HG03095 (cell line): ENCODE results near the gene TENM3.

Source experiments
- ATAC-seq: cut with Tn5 transposase; IDR thresholded peaks from one replicate; pipeline ENCODE4 v1.9.1; 2021; ENCODE audit warnings: moderate library complexity; ENCODE audit not compliant: unreplicated experiment

The TENM3 gene

DNA sequence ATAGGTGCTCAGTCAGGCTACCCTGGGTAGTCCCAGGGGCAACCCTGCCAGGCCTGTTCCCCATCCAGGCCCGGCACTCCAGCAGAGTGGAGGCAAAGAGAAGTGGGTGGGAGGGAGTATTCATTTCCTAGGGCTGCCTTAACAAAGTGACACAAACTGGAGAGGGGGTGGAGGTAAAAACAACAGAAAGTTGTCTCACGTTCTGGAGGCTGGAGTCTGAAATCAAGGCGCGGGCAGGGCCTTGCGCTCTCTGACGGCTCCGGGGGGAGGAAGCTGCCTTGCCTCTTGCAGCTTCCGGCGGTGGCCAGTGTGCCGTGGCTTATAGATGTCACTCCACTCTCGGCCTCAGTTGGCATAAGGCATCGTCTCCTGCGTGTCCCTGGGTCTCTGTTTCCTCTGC lies 583.2 kb downstream of the TENM3 start:
- no peak for ATAC-seq

DNA sequence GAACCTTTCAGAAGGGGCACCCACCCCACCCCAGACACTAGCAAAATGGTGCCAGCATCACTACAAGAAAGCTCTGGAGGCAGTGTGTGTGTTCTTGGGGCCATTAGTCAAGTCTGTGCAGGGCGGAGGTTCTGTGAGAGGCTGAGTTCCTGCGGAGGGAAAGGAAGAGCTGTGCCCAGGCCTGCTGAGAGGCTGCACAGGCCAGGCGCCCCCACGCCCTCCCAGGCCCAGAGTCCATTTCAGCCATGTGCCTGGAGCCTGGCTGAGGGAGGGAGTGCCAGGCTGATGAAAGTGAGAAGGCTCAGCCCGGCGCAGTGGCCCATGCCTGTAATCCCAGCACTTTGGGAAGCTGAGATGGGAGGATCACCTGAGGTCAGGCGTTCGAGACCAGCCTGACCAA lies 584.0 kb downstream of the TENM3 start:
- ATAC-seq = no peak

DNA sequence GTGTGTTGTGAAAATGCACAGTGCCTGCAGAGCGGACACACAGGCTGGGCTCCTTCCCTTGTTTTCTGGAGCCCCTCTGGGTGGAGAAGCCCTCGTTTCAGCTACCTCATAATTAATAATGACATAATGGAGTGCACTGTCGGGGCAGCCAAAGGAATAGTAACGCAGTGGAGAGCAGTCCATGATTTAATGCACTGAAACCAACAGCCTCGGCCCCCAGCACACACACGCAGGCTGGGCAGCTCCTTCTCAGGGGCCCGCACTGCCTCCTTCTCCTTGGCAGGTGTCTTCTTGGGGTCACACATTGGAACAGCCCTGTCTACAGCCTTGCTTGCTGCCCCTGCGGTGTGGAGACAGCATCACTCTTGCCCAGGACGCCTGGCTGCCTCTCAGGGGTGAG lies 584.8 kb downstream of the TENM3 start:
- ATAC-seq = no peak

DNA sequence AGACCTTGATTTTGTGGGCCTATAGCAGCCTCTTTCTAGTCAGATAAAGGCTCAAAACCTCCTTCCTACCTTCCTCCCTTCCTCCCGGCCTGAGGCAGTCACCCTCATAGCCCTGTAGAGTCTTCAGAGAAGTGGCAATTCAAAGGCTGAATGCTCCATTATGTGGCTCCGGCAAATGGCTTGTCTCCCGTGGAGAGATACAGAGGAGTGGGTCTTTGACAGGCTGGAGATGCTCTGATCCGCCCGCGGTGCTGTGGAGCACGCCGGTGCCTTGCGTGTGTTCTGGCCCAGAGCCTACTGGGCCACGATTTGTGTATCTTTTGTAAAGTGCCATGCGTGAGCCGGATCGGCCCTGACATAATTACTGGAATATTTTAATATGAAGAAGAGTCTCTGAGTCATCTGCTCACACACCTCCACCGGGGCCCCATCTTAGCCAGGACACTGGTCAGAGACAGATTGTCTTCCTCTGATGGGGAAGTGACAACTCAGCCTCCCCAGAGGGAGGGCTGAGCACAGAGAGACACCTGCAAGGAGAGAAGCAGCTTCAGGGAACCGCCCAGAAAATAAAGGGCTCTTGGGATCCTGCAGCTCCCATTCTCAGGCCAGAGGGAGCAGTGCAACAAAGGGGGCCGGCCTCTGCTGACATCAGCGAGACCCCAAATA lies 585.3 kb downstream of the TENM3 start:
- no peak for ATAC-seq

DNA sequence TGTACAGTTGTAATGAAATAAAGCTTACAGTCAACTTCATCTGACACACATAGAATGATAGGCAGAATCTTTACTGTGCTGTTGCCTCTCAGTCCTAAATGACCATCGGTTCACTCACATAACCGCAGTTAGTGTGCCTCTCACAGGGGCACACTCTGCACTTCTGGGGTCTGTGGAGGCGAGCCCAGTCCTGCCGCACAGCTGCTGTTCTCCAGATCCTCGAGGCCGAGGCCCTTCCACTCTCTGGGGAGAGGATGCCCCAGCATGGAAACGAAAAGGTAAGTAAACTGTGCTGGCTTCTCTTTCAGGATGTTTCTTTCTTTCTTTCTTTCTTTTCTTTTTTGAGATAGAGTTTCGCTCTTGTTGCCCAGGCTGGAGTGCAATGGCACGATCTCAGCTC lies 586.0 kb downstream of the TENM3 start:
- ATAC-seq = no peak

DNA sequence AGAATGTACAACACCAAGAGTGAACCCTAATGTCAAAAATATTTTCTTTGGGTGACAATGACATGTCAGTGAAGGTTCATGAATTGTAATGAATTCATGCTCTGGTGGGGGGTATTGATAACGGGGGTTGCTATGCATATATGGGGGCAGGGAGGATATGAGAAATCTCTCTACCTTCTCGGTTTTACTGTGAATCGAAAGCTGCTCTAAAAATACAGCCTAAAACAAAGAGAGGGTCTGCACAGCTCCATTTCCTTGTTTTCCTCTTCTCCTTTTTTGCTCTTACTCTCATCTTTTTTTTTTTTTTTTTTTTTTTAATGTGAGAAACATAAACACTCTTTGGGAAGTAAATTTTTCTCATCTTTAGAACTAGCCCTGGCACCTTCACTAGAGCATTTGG lies 588.2 kb downstream of the TENM3 start:
- peak; percentile 54 for ATAC-seq

DNA sequence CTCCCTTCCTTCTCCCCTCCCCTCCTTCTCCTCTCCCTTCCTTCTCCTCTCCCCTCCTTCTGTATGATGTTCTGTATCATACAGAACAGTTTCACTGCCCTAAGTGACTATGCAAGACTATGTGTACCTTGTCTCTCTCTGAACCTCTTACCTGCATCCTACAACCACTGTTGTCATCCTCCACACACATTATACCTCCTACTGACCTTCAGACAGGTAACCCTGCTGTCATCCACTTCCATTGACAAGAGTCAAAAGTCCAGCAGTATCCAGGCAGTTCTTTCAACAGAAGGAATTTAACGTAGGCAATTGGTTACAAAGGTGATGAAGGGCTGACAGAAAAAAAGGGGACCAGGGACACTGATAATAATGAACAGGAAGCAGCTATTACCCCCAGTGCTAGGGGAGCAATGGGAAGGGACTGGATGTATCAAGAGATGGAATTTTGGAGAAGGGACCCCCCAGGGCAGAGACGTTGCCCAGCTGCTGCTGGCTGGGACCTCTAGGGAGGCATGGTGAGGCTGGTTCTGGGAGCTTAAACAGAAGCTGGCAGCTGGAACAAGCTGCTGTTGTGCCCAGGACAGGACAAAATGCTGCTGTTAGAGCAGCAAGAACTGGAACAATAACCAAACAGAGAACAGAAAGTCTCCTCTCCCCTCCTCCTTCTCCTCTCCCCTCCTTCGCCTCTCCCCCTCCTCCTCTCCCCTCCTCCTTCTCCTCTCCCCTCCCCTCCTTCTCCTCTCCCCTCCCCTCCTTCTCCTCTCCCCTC lies 589.3 kb downstream of the TENM3 start:
- peak; percentile 38 for ATAC-seq

DNA sequence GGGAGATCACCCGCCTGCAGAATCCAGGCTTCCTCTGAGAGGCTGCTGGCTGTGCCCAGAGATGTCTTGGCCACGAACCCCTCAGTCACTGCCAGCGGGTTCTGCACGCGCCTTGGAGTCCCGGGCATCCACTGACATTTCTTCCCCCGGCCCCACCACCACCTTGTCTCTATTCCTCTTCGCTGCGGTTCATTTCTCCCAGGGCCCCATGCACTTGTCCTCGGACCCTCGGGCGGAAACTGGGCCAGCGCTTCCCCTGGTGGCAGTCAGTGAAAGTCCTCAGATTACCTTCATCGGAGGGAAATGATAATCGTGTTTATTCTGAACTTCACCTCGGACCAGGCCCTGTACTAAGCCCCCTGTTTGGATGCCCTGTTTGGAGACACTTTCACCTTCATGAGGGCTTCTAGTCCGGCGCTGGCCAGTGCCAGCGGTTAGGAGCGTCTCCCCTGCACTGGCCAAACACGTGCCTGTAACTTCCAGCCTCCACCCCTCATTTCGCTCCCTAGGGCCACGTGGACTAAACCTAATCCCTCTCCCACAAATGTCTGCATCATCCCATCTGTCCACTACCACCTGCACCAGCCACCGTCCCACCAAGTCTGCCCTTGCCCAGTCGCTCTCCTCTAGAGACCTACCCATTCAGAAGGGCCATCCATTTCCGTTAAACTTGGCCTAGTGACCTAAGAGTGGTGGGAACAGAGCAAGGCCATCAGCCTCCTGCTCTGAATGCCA lies 592.0 kb downstream of the TENM3 start:
- ATAC-seq = no peak

DNA sequence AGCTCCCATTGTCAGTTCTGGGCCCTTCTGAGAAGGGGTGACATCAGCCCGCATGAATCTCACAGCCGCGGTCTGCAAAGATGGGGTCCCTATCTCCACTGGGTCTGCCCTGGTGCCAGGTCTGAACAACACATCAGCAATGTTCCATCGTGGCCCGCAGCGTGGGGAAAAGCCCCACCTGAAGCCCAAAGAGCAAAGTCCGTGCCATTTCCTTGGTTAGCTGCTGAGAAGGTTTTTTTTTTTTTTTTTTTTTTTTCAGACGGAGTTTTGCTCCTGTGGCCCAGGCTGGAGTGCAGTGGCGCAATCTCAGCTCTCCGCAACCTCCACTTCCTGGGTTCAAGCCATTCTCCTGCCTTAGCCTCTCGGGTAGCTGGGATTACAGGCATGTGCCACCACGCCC lies 594.6 kb downstream of the TENM3 start:
- no peak for ATAC-seq

DNA sequence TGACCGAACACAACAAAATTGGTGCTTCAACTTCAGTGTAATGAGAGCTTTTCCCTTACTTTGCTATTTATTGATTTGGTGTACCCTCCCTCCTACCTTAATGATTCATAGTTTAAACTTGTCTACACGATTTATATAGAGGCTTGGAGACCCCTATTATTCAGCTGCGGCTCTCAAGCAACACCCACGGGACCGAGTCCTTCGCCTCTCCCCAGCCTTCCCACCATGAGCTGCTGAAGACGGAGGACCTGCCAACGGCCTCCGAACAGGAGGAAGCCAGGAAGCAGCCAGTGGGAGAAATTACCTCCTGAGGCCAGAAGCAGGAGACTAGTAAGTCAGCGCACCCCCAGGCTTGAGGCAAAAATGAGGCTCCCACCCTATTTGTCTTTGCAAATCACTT lies 595.3 kb downstream of the TENM3 start:
- no peak for ATAC-seq

DNA sequence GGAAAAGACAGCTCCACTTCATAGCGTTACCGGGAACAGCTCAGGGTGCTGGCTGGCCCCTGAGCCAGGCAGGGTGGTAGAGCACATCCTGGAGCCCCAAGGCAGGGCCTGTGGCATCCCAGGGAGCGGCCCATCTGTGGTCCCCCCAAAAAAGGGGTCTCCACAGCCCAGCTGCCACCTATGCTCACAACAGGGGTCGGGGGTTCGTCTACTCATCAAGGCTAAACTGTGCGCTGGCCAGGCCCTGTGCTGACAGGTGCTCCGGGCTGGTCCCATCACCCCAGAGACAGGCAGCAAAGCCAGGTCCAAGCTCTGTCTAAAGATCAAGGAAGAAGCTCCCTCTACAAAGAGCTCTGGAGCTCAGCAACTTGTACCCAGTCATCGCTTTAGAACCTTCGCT lies 596.1 kb downstream of the TENM3 start:
- ATAC-seq = no peak

DNA sequence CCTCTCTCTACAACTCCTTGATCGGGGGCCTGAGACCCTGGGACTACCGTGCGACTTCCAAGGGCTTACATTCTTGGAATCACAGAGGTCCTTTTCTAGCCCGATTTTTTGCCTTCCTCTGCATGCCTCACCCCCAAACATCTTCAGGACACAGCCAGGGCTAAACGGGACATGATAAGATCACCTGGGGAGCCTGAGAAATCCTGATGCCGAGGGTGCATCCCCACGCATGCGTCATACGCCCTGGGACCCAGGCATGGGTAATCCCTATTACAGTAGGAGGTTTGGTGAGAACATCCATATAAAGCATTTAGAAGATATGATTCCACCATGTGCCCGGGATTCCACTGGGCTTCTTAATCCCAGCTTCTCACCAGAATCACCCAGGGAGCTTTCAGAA lies 596.9 kb downstream of the TENM3 start:
- no peak for ATAC-seq

DNA sequence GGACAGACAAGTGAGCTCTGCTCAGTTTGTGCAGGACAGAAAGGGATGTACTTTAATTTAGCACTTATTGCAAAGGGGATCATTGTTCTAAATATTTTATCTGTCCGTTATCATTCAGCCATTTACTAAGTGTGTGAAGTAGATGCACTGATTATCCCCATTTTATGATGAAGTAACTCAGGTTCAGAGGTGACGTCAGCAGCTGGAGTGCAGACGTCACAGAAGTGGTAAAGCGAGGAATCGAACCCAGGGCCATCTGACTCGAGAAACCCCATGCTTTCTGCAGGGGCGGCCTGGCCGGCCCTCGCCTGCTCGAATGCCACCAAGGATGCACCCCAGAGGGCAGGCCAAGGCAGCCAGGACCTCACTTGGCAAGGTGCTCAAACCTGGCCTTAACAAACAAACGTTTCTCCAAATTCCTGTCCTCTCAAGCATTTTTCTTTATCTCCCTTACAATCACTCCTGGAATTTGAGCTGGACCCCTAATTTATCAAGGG lies 599.0 kb downstream of the TENM3 start:
- ATAC-seq = no peak

DNA sequence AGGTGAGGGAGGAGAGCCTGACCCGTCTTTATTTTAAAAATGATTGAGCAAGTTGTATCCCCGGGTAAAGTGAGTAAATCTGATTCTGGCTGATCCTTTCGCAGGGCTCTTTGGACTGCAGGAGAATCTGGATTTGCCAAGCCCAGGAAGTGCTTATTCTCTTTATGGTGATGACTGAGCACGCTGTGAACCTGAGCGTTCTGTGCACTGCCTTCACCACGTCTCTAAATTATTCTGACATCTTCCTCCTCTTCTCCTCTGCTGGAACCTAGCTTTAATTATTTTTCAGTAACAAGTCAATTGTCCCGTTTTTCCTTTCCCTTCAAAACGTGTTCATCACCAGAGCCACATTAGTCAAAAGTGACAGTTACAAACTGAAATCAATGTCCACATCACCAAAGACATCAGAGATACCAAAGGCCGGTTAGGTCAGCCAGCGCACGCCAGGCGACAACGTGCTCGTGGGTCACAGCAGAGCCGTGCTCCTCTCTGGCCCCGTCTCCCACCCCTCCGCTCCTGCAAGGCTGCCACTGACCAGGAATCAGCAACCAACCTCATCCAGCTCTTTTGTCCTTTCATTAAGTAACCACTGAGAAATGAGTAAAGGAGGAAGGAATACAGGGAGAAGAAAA lies 599.7 kb downstream of the TENM3 start:
- ATAC-seq = no peak

DNA sequence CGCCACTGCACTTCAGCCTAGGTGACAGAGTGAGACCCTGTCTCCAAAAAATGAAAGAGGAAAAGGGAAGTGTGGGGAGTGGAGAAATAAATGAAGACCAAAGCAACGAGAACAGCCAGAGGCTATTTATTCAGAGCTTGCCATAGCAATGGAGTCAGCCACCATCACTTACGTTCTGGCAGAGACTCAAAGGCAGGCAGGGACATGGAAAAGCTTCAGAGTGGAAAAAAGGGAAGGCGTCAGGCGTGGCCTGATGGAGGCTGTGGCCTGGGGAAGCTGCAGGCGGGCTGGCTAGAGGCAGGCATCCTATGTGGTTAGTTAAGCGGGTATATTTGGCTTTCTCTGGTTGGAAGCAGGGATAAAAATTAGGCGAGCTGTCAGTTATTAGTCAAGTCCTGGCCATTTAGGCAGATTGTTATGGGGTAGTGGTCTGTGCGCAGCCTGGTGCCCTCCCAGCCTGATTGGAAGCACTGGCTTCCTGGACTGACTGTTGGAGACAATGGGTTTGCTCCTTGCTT lies 600.7 kb downstream of the TENM3 start:
- no peak for ATAC-seq

DNA sequence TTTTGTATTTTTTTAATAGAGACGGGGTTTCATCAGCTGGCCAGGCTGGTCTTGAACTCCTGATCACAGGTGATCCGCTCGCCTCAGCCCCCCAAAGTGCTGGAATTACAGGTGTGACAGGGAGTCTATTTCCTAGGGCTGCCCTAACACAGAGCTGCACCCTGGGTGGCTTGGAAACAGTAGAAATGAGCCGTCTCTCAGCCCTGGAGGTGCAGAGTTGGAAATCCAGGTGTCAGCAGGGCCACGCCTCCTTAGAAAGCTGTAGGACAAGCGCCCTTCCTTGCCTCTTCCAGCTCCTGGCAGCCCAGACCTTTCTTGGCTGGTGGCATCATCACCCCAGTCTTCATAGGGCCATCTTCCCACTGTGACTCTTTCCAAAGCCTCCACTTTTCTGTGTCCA lies 602.4 kb downstream of the TENM3 start:
- ATAC-seq = no peak

DNA sequence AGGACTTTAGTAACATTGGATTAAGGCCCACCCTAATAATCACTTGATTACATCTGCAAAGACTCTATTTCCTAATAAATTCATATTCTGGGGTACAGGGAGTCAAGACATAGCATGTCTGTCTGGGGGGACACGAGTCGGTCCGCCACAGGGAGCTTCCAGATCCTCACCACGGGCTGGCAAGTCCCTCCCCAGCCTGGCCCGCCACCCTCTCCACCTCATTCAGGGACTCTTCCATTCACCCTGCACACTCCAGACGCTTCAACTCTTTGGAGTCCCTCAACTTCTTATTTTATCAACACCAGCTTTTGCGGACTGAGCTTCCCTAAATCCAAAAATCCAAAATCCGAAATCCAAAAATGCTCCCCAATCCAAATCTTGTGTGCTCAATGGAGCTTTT lies 602.8 kb downstream of the TENM3 start:
- ATAC-seq = no peak

DNA sequence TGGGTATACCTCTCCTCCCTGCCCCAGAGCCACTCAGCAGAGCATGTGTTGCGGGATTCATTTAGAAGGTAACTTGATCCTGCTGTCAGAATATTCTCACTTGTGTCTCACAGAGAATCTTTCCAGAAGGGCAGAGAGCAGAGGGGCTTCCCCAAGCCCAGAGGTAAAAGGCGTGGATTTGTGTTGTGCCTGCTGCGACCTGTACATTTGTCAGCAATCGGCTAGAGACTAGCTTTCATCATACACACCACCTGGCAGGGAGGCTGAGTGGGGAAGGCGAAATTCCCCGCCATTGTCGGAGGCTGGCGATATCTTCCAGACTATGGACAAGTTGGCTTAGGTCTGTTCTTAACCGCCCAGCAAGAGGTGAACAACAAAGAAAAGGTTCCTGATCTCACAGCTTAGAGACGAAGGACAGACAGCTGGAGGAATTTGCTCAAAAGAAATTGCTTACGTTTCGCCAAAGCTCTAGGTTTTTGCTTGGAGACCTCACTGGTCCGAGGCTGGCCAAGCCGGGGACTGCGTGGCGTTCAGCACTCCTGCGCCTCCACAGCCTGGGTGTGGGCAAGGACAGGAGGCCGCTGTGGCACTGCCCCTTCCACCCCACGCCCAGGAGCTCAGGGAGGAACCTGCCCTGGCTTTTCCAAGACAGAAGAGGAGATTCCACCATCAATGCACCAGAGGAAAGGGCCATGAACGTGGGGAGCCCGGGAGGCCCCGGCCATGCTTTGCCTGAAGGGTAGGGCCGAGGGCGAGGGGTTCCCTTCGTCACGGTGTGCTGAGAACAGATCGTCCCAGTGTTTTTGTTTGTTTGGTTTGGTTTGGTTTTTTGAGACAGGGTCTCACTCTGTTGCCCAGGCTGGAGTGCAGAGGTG lies 604.6 kb downstream of the TENM3 start:
- no peak for ATAC-seq

DNA sequence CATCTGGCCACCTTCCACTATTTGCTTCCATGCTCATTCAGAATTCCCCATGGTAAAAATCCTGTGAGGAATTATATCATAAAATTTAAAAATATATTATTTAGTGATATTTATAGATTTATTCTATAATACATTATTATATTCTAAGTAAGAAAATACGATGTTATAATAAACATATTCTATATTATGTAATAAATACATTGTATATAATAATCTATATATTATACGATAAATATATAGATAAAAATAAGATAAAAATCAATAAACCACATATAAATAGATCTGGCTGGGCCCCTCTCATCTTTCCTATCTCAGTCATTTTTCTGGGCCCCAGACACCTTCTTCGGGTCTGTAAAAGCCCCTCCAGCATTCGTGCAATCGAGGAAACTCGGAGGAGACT lies 605.5 kb downstream of the TENM3 start:
- no peak for ATAC-seq
